ENCODE results near the gene KLK11.
A peak's percentile ranks its signal among the peaks of the same experiment; 100 is the strongest.

KLK11 gene

DNA sequence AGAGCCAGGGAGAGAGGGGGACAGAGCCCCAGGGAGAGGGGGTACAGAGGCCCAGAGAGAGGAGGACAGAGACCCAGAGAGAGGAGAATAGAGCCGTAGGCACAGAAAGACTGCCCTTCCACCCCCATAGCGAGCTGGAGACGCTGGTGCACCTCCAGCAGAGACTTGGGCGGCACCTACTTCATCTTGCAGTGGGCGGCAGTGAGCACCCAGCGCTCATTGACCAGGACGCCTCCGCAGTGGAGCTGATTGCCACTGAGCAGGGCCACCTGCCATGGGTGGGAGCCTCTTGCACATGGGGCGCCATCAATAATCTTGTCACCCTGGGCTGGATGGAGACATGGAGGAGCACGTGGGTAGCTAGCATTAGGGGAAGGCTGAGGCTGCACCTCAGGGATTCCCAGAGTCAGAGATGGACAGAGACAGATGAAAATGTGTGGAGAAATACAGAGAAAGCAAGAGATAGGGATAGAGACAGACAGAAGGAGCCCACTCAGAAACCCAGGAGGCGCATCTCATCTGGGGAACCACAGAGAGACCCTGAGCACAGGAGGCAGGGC is 44.7 kb downstream of the KLK11 start:
- no peak for DNase-seq
- intact Hi-C loops (cut with DNase I): no loop called here

DNA sequence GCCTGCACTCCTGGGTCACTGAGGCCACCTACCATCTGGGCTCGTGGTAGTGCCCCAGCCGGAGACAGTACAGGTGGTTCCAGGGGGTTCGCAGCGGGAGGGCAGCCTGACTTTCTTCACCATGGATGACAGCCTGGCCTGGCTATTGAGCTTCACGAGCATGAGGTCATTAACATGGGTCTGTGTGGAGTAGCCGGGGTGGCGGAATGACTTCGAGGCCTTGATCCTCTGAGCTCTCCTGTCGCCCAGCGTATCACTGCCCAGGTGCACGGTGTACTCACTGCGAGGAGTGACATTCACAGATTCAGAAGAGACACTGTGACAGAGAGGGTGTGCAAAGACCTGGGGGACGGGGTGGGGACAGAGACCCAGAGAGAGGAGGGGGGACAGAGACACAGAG is 46.2 kb downstream of the KLK11 start:
- intact Hi-C loops (cut with DNase I): no loop called here

DNA sequence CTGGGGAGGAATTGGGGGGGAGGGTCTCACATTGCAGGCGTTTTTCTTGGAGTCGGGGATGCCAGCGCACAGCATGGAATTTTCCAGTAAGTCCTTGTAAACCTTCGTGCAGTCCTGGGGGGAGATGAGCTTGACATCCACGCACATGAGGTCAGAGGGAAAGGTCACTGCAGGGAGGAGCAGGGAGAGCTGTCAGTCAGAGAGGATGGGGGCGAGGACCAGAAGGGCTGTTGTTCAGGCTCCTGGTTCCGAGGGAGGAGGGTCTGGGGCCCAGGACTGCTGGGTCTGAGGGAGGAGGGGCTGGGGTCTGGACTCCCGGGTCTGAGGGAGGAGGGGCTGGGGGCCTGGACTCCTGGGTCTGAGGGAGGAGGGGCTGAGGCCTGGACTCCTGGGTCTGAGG is 46.7 kb downstream of the KLK11 start:
- intact Hi-C loops (cut with DNase I): no loop called here
- DNase-seq: no peak

More for the DNA sequence above, 46.2 kb downstream of the KLK11 start:
- DNase-seq: no peak

DNA sequence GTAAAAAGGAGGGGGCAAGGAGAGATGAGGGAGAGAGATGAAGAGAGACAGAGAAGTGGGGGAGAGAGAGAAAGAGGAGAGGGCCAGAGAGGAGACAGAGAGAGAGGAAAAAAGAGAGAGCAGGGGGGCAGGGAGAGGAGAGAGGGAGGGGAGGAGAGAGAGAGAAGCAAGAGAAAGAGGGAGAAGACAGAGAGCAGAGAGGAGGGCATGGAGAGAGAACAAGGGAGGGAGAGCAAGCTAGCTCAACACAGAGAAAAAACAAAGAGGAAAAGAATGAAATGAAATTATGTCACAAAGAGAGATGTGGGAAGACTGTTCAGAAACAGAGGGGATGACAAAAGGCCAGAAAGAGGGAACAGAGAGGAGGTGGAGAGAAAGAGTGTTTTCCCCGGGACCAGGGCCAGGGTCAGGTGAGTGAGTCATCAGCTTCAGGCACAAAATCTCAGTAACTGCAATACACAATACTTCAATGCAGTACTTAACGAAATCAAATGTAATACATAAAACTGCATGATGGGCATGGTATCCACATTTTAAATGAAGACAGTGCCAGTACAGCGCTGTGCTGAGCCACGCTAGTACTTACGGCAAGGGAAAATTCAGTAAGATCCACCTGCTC is 47.5 kb downstream of the KLK11 start:
- no peak for DNase-seq
- intact Hi-C loops (cut with DNase I): no loop called here

DNA sequence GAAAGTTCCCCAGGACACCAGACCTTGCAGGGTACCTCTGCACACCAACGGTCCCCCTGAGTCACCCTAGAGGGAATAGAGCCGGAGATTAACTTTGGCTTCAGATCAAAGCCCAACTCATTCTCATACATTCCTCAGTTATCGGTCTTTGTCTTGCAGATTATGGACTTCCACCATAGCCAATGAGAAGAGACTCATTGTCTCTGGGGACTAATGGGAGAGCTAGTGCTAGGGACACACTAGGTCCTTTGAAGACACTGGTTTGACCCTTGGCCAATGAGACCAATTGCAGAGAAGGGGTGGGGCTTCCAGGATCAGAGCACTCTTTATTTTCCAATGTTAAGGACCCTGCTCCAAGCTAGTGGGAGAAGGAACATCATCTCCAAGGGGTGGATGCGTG is 48.8 kb downstream of the KLK11 start:
- intact Hi-C loops (cut with DNase I): no loop called here
- DNase-seq: peak in 1 of 42 donors; percentile 24

DNA sequence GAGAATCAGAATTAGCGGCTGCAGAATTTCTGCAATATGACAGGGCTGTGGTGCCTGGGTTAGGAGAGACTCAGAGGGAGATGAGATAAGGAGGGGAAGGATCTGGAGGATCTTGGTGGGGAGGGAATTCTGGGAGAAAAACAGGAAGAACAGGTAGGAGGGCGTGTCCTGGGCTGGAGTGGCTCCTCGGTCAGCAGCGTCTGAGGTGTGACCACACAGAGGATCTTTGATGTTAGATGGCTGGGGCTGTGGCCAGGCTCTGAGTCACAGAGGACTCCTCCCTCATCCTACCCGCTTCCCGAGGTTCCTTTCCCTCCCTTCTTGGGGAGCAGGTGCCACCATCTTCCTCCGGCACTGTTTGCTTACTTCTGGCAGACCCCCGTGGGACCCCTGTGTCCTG is 50.6 kb downstream of the KLK11 start:
- DNase-seq: no peak
- intact Hi-C loops (cut with DNase I): no loop called here

DNA sequence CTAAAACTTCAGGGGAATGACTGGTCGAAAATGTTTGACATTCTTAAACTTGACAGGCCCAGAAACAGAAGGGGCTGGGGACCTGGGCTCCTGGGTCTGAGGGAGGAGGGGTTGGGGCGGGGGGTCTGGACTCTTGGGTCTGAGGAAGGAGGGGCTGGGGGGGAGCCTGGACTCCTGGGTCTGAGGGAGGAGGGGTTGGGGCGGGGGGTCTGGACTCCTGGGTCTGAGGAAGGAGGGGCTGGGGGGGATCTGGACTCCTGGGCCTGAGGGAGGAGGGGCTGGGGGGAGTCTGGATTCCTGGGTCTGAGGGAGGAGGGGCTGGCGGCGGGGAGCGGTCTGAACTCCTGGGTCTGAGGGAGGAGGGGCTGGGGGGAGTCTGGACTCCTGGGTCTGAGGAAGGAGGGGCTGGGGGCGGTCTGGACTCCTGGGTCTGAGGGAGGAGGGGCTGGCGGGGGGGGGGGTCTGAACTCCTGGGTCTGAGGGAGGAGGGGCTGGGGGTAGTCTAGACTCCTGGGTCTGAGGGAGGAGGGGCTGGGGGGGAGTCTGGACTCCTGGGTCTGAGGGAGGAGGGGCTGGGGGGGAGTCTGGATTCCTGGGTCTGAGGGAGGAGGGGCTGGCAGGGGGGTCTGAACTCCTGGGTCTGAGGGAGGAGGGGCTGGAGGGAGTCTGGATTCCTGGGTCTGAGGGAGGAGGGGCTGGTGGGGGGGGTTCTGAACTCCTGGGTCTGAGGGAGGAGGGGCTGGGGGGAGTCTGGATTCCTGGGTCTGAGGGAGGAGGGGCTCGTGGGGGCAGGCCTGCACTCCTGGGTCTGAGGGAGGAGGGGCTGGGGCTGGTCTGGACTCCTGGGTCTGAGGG is 51.5 kb downstream of the KLK11 start:
- DNase-seq: no peak
- intact Hi-C loops (cut with DNase I): no loop called here

DNA sequence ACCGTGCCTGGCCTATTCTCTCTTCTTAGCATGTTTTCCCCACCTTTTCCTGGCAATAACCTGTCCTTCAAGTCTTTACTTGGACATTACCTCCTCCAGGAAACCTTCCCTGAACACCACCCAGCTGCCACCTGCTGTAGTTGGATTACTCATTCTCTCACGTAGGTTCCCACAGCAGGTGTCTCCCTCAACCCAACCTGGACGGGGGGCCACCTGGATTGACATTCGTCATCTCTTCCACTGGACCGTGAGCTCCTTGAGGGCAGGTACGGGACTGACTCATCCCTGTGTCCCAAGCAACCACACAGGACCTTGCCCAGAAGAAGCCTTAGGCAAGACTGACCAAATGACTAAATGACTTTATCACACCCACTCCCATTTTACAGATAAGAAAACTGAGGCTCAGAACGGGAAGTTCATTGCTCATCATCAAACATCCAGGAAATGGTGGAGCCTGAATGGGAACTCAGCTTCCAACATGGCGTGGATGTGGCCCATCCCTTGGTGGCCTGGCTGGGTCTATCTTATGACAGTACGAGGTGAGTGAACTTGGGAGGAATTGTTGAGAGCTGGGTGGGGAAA is 53.5 kb downstream of the KLK11 start:
- DNase-seq: no peak
- intact Hi-C loops (cut with DNase I): no loop called here

Measured in head of caudate nucleus (tissue), 42 donors.